H1 (cell line): Measurements from ENCODE around the gene SUCLG2. TPM values are rescaled to one million over a fixed set of nuclear protein-coding genes. Genes with fewer than 3 reads are reported as not detected.

ENCODE experiments used
- ASH2L ChIP-seq: fragments of 200-600, 300-600 bp; sonication (generic); IDR thresholded peaks from one replicate; pipeline ENCODE4 v1.7.1; 2017; ENCODE audit warnings: low read length
- BACH1 ChIP-seq: IDR thresholded peaks from 2 replicates; pipeline ENCODE4 v1.6.1; 2012; ENCODE audit warnings: low read length, improper control_type of control experiment
- CBX8 ChIP-seq: fragments of 300-800, 300-1000 bp; sonication (generic); IDR thresholded peaks from 2 replicates; pipeline ENCODE4 v1.7.1; 2016; ENCODE audit warnings: low read depth, low read length, borderline replicate concordance
- KDM1A ChIP-seq: fragments of 200-600, 300-600 bp; sonication (generic); IDR thresholded peaks from 2 replicates; pipeline ENCODE4 v1.7.1; 2016; ENCODE audit warnings: mild to moderate bottlenecking, low read length, borderline replicate concordance
- PHF8 ChIP-seq: fragments of 200-600 bp; sonication (generic); conservative IDR thresholded peaks from 2 replicates; pipeline ENCODE4 v1.7.1; 2012; ENCODE audit warnings: low read depth, mild to moderate bottlenecking, inconsistent platforms, low read length, moderate library complexity
- POLR2AphosphoS5 ChIP-seq: IDR thresholded peaks from 2 replicates; pipeline ENCODE4 v1.6.1; 2011; ENCODE audit warnings: low read depth, low read length
- RAD21 ChIP-seq, 2 experiments: IDR thresholded peaks in 1 of 2; conservative IDR thresholded peaks in 1 of 2; 2 replicates each; pipeline ENCODE4 v1.6.1; 2011; ENCODE audit warnings: low read depth in 2 of 2, low read length in 2 of 2, improper control_type of control experiment in 1 of 2, inconsistent platforms in 1 of 2, mild to moderate bottlenecking in 1 of 2, moderate library complexity in 1 of 2
- SIN3A ChIP-seq, 2 experiments: IDR thresholded peaks in 1 of 2; conservative IDR thresholded peaks in 1 of 2; 2 replicates each; pipeline ENCODE4 v1.6.1; 2011 to 2012; ENCODE audit warnings: low read length in 2 of 2, improper control_type of control experiment in 1 of 2, low read depth in 1 of 2, mild to moderate bottlenecking in 1 of 2
- SP4 ChIP-seq: IDR thresholded peaks from 2 replicates; pipeline ENCODE4 v1.6.1; 2012; ENCODE audit warnings: low read length, inconsistent platforms
- SRF ChIP-seq: IDR thresholded peaks from 2 replicates; pipeline ENCODE4 v1.6.1; 2011; ENCODE audit warnings: mild to moderate bottlenecking, low read depth, low read length, moderate library complexity
- TAF7 ChIP-seq: optimal IDR thresholded peaks from 2 replicates; pipeline ENCODE3; 2011; ENCODE audit warnings: low read depth, mild to moderate bottlenecking, inconsistent platforms, low read length, moderate library complexity, borderline replicate concordance
- TBP ChIP-seq: IDR thresholded peaks from 2 replicates; pipeline ENCODE4 v1.6.1; 2011; ENCODE audit warnings: low read depth, low read length, improper control_type of control experiment
- YY1 ChIP-seq: IDR thresholded peaks from 2 replicates; pipeline ENCODE4 v1.6.1; 2011; ENCODE audit warnings: low read depth, mild to moderate bottlenecking, low read length
- polyA plus RNA-seq, 7 experiments: library from polyadenylated mRNA; depleted of rRNA in 3 of 7; stranded (reverse) in 5 of 7; unstranded in 2 of 7; fragments of >200 nt in 5 of 7; fragments of 200-250 nt in 2 of 7; gene quantifications; 1 replicate in 5 of 7; 2 replicates in 1 of 7; 4 replicates in 1 of 7; pipeline versions ENCODE4 v1.2.1 to v1.2.3, GENCODE V29; 2011 to 2013; ENCODE audit warnings: missing spikeins in 2 of 7, mixed read lengths in 2 of 7
- total RNA-seq: library from RNA; stranded (reverse); fragmentation: NEBNext Ultra II Directional; extraction: Animal tissue kit (Norgen Biotek cat#: 25700); gene quantifications from 2 replicates; pipeline ENCODE4 v1.2.1, GENCODE V29; 2021
- TF ChIP-seq, protein P1 (sequence below): IDR thresholded peaks from 2 replicates; pipeline ENCODE4 v1.6.1; 2012; ENCODE audit warnings: low read length, inconsistent platforms
- TF ChIP-seq, protein P2 (sequence below): IDR thresholded peaks from 2 replicates; pipeline ENCODE4 v1.6.1; 2011; ENCODE audit warnings: low read depth, mild to moderate bottlenecking, low read length; ENCODE audit not compliant: insufficient read depth

The SUCLG2 gene
- total and polyA plus RNA-seq, 2 of the 8 experiments (the other 6 are each of a cell fraction or from before 2014, with no cell fraction given): 12.9 to 46.2 TPM

- TF ChIP-seq, protein P1, sequence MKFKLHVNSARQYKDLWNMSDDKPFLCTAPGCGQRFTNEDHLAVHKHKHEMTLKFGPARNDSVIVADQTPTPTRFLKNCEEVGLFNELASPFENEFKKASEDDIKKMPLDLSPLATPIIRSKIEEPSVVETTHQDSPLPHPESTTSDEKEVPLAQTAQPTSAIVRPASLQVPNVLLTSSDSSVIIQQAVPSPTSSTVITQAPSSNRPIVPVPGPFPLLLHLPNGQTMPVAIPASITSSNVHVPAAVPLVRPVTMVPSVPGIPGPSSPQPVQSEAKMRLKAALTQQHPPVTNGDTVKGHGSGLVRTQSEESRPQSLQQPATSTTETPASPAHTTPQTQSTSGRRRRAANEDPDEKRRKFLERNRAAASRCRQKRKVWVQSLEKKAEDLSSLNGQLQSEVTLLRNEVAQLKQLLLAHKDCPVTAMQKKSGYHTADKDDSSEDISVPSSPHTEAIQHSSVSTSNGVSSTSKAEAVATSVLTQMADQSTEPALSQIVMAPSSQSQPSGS: 0 out of 2 replicates have a peak, but pooled peaks have one; percentile 39
- 0 out of 4 replicates have a peak, but pooled peaks of 1 of the 2 experiments have one; percentile 1 for TF ChIP-seq RAD21 (IDR thresholded peaks at IDR 0.05 in 1 of 2, conservative IDR thresholded peaks at IDR 0.05 in 1 of 2; ENCODE audit: low read depth in 2 of 2, low read length in 2 of 2)
- no peak for TF ChIP-seq SRF
- peak; percentile 71; the same call in 1 of the 2 replicates for TF ChIP-seq TBP
- peak; percentile 95 for TF ChIP-seq YY1
- peak; percentile 51 for TF ChIP-seq SP4
- TF ChIP-seq ASH2L: peak; percentile 81
- TF ChIP-seq KDM1A: no peak
- TF ChIP-seq TAF7: peak; percentile 85
- TF ChIP-seq PHF8: peak; percentile 90
- TF ChIP-seq, protein P2, sequence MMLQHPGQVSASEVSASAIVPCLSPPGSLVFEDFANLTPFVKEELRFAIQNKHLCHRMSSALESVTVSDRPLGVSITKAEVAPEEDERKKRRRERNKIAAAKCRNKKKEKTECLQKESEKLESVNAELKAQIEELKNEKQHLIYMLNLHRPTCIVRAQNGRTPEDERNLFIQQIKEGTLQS: no peak
- TF ChIP-seq SIN3A (conservative IDR thresholded peaks at IDR 0.05 in 1 of 2, IDR thresholded peaks at IDR 0.05 in 1 of 2; ENCODE audit: low read depth in 1 of 2, low read length in 2 of 2): 0 out of 4 replicates have a peak, but pooled peaks of 1 of the 2 experiments have one; percentile 4
- peak; percentile 76 for TF ChIP-seq POLR2AphosphoS5
- TF ChIP-seq CBX8: no peak
- no peak for TF ChIP-seq BACH1
These were observed at the start of gene SUCLG2 (continued) for GRCh38 chr3:67654099-67654843.
